GM19452 (cell line): ENCODE data around the gene SEZ6.

Experiments used
- ATAC-seq: cut with Tn5 transposase; IDR thresholded peaks from one replicate; pipeline ENCODE4 v1.9.1; 2021; ENCODE audit not compliant: unreplicated experiment

SEZ6 gene

DNA sequence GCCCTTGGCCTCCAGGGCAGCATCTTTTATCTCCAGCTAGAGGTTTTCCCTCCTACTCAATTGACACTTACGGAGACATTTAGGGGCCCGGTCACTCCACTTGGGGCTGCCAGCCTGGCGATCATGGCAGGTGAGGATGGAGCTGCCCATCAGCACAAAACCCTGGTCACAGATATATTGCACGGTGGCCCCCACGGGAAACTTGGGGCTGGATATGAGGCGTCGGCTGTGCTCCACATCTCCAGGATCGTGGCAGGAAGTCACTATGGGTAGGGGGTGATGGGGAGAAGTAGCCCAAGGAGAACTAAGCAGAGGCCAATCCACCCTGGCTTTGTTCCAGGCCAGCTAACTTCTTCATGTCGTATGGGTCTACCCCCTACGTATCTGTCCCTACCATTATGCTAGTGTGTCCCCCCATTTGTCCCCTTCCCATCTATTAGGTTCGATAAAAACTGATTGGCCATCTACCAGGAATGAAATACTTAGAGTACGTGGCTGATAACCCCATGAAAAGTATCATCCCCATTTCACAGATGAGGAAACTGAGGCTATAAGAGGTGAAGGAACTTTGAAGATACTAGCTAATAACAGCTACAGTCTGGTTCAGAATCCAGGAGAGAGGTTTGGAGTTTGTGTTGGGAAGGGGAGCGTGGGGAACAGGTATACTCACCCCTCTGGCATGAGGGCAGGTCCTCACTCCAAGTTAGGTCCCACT, 48.4 kb downstream of the SEZ6 start:
- ATAC-seq, result no peak

GRCh38 chr17:28956861-28957260, 49.0 kb downstream of the SEZ6 start:
- ATAC-seq, result no peak

DNA sequence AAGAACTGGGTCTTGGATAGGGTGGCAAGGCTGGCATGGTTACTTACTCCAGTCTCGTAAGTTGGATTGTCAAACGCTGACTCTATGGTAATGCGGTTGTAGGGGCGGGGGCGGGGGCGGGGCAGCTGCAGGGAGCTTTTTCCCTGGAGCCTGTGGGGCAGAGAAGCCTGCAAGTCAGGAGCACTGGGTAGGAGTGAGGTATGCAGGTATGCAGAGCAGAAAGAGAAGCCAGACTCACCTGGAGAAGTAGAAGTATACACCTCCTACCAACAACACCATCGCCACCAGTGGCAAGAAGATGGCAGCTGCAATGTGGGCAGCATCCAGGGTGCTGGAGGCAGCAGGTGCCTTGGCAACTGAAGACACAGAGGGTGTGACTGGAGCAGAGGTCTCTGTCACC, 49.7 kb downstream of the SEZ6 start:
- ATAC-seq, result no peak

- no peak for ATAC-seq
These were observed 50.4 kb downstream of the SEZ6 start for GRCh38 chr17:28955408-28955807.

DNA sequence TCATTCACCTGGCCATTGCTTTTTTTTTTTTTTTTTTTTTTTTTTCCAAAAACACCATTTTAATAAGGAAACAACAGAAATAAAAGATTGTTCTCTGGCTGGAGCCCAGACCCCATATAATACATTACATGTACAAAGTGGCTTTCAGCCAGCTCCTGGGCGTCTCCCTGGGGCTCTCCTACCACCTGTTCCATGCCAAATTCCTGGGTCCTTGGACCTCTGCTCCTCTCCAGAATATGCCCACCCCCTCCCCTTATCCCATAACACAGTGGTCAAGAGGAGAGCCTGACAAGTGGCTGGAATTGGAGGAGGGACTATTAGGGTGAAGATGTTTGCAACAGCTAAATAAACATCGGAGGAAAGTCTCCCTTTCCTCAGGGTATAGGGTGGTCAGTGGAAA, 50.9 kb downstream of the SEZ6 start:
- no peak for ATAC-seq

GRCh38 chr17:28953444-28954118, 52.3 kb downstream of the SEZ6 start:
- ATAC-seq, result no peak

DNA sequence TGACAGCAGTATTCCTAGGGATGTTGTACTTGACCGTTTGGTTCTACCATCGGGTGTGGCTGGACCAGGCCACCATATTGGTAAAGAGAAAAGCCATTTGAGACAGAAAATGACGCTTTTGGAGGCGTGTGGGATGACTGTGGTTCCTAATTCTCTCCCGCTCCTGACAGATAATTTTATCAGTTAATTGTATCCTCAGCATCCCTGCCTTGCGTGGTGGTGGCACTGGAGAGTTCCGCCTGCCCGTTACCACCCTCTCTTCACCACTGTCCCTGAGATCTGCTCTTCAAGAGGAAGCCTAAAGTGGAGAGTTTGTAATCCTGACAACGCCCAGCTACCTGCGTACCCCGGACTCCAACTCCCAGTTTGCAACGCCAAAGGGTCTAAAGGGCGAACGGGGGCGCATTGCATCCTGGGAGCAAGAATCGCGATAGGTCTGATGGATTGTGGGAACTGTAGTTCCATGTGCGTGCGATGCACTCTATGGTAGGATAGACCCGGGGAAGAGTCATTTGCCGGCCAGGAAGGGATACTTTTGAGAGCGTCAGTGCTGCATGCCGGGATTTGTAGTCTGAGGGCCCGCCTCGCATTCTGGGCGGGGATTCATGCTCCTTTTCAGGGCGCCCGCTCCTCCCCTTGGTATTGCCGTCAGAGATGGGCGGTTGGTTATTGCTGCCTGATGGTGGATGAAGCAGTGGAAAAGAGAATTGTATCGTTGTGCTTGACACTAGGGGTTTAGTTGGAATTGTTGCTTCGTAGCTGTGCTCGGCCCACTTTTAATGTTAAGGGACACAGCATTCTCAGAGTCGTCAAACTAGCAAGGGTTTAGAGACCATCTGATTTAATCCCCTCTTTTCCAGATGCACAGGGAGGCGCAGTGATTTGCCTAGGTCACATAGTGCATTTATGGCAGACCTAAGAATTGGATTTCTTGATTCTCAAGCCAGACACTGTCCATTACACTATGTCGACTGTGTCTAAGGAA, 53.5 kb downstream of the SEZ6 start:
- ATAC-seq, result peak; percentile 45

- ATAC-seq, result peak; percentile 67
These were observed 54.3 kb downstream of the SEZ6 start, which contains the start of gene PHF12 for GRCh38 chr17:28951428-28951990. Gene PHF12, minus strand, starts transcription at chr17:28951518. Its CDS starts 558 bp downstream, at chr17:28950960.

GRCh38 chr17:28950752-28951427, 54.9 kb downstream of the SEZ6 start:
- ATAC-seq, result no peak

- no peak for ATAC-seq
These were observed 55.6 kb downstream of the SEZ6 start for GRCh38 chr17:28950017-28950751.

DNA sequence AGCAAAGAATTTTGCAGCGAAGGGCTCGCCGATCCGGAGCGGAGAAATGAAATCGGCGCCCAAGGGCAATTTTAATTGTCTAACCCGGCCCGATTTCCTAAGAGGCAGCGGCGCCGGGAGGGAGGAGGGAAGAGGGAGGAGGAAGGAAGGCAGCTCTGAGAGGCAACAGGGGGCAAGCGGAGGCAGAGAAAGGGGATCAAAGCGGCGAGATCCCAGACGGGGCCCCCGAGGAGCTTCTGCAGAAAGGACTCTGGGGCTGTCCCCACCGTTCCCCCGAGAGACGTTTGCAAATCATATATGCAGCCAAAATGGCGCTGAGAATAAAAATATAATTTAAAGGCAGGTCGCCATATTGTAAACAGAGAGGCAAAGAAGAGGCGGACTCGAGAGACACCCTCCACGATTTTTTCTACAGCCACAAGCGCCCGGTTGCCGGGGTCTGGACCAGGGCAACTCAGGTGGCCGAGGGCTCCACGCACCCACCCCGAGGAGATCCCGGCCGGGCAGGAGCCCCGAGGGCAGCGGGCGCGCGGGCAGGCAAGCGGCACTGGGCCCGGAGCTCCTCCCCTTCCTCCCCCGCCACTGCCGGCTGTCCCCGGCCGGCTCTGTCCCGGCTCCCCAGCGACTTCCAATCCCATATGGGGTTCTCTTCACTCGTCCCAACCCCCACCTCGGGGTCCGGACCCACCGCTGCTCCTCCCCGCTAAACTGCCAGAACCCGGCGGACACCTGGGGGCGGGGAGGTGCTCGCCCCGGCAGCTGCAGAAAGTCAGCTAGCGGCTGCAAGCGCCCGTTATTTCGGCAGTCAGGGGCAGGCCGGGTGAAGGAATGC, 56.4 kb downstream of the SEZ6 start:
- ATAC-seq, result no peak

DNA sequence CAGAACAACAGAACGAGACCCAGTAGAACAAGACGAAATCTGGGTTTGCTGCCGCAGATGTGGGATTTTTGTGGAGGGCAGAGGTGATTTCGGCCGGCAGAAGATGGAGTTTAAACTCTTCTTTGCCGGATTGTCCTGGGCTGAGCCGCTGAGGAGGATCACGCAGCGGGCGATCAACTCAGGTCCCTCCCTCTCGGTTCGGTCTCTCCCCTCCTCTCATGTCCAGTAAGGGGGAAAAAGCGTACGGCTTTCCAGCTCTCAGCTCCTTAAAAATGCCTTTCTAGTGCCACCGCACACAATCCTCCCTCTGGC, 57.0 kb downstream of the SEZ6 start:
- no peak for ATAC-seq

DNA sequence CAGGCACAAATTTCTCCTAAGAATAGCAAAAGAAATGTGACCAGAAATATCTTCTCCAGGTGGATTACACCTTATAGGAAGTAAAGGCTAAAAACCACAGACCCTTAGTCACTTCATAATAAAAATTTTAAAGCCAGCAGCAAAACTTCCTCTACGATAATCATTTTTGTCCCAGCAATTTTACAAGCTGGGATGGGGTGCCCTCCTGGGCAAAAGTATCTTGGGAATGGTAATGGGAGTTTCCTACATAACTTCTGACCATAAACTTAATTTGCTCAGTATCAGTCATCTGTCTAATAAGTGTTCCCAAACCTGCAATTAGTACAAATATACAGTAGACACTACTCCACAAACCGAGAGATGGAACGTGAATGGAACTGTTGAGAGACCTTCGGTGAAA, 57.5 kb downstream of the SEZ6 start:
- no peak for ATAC-seq

DNA sequence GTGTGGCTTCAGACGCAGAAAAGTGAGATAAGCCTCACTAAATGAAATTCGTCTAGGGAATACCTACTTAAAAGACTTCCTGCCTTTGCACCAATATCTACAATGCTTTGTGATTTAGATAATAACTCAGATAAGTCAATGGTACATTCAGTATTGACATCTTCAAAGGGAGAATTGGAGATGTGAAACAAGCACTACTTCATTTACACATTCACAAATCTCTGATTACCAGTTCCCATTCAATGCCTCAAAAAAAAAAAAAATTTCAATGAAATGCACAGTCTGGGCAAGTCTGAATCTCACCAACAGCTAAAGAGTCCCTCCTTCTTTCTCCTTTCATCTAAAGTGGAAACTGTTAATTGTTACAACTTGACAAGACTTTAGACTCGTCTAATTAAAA, 58.2 kb downstream of the SEZ6 start:
- no peak for ATAC-seq

- no peak for ATAC-seq
These were observed 59.6 kb downstream of the SEZ6 start for GRCh38 chr17:28946239-28946638.

GRCh38 chr17:28944862-28945741, 60.7 kb downstream of the SEZ6 start:
- no peak for ATAC-seq

GRCh38 chr17:28944343-28944742, 61.5 kb downstream of the SEZ6 start:
- ATAC-seq, result no peak

GRCh38 chr17:28942925-28943324, 62.9 kb downstream of the SEZ6 start:
- no peak for ATAC-seq
